Adrenal gland (tissue), 5 donors: ENCODE measurements around the gene NUP85.

ENCODE experiments used
- POLR2A ChIP-seq, 2 donors: fragments of 450-650 bp; IDR thresholded peaks; one replicate each; pipeline ENCODE4 v1.6.1; 2017; ENCODE audit warnings: antibody characterized with exemption in 2 of 2, mild to moderate bottlenecking in 2 of 2, moderate library complexity in 1 of 2
- TF ChIP-seq, protein P1 (sequence below), 6 experiments: fragments of 450-650 bp in 4 of 6; fragments of 200-600 bp in 2 of 6; sonication (generic) in 1 of 6; IDR thresholded peaks; 1 replicate in 5 of 6; 2 replicates in 1 of 6; pipeline versions ENCODE4 v1.5.1 to v1.8.0; 2016 to 2021; ENCODE audit warnings: antibody characterized with exemption in 6 of 6, mild to moderate bottlenecking in 2 of 6, moderate library complexity in 1 of 6
- donor health status: DM: no; HTN: no; CAD: no.

DNA sequence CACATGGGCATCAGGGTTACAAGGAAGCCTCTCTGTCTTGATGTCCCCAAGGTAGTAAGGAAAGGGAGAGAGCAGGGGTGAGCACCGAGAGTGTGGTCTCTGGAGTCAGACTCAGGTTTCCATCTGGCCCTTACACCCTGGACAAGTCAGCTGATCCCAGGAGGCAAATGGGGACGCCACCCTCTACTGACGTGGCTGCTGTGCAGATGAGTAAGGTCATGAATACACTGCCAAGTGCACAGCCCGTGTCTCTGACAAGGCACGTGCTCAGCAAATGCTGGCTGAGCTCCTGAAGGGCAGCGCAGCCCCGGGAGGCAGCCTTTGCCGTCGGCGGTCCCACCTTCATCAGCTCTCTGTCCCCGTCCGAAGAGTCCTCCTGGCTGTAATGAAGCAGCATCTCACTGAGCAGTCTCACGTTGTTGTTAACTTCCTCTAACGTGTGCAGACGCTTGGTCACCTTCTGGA lies 36.5 kb downstream of the NUP85 start:
- TF ChIP-seq, protein P1, sequence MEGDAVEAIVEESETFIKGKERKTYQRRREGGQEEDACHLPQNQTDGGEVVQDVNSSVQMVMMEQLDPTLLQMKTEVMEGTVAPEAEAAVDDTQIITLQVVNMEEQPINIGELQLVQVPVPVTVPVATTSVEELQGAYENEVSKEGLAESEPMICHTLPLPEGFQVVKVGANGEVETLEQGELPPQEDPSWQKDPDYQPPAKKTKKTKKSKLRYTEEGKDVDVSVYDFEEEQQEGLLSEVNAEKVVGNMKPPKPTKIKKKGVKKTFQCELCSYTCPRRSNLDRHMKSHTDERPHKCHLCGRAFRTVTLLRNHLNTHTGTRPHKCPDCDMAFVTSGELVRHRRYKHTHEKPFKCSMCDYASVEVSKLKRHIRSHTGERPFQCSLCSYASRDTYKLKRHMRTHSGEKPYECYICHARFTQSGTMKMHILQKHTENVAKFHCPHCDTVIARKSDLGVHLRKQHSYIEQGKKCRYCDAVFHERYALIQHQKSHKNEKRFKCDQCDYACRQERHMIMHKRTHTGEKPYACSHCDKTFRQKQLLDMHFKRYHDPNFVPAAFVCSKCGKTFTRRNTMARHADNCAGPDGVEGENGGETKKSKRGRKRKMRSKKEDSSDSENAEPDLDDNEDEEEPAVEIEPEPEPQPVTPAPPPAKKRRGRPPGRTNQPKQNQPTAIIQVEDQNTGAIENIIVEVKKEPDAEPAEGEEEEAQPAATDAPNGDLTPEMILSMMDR (IDR thresholded peaks at IDR 0.05) = no peak
- TF ChIP-seq POLR2A (IDR thresholded peaks at IDR 0.05) = no peak
